K562 (cell line): Measurements from ENCODE around the gene MDP1. TPM values are rescaled to one million over a fixed set of nuclear protein-coding genes. Genes with fewer than 3 reads are reported as not detected.
A peak's percentile ranks its signal among the peaks of the same experiment; 100 is the strongest.

ENCODE experiments used
- ATAC-seq: fragments of 200-7000 bp; cut with Tn5 transposase; 3 replicates; pipeline ENCODE4 v1.9.1; 2020; ENCODE audit warnings: moderate library complexity
- BruUV-seq: library from RNA; stranded (reverse); fragments of 400-500 nt; replicated peaks from 2 replicates; lab custom pipeline; 2021; lab: Mats Ljungman, UMichigan
- CTCF ChIA-PET: fragments of 300-600 bp; formaldehyde crosslinking; extraction: SDS; loops from one replicate; lab custom pipeline; 2021; ENCODE audit warnings: low intra/inter-chr PET ratio; lab: Yijun Ruan, JAX
- POLR2A ChIA-PET: fragments of 300-600, 350-650 bp; sonication (Branson Sonifier 250); formaldehyde crosslinking; extraction: SDS; loops from one replicate; lab custom pipeline; 2021; ENCODE audit warnings: antibody characterized with exemption, inconsistent platforms; lab: Yijun Ruan, JAX
- DNase-seq, 4 experiments: peaks; one replicate each; pipeline versions ENCODE4 v3.0.0 to v3.0.0-alpha.2; 2011 to 2018; ENCODE audit warnings: low spot score in 3 of 4, mixed read lengths in 3 of 4; ENCODE audit errors: extremely low read depth in 1 of 4
- FAIRE-seq: peaks from 2 replicates; lab custom pipeline; 2011; peaks lifted over from hg19 to GRCh38; lab: Jason Lieb, UNC
- H2AFZ ChIP-seq: 2 replicates; pipeline ENCODE4 v1.6.0; 2011; ENCODE audit warnings: low read depth, low read length, control low read depth, inconsistent platforms
- H3K27ac ChIP-seq: fragments of 200-600 bp; 3 replicates; pipeline ENCODE4 v1.8.0; 2011; ENCODE audit warnings: low read depth, mild to moderate bottlenecking, control low read depth, inconsistent platforms, low read length, moderate library complexity, mixed read lengths; ENCODE audit errors: extremely low read depth
- H3K27me3 ChIP-seq, 2 experiments: fragments of 300-600 bp in 1 of 2; 2 replicates in 1 of 2; 3 replicates in 1 of 2; pipeline versions ENCODE4 v1.6.0 to v1.8.0; 2011; ENCODE audit warnings: inconsistent platforms in 2 of 2, low read length in 2 of 2, mild to moderate bottlenecking in 1 of 2, mixed read lengths in 1 of 2, moderate library complexity in 1 of 2; ENCODE audit not compliant: control insufficient read depth in 2 of 2, insufficient read depth in 2 of 2
- H3K36me3 ChIP-seq: fragments of 300-600 bp; 3 replicates; pipeline ENCODE4 v1.8.0; 2011; ENCODE audit warnings: mild to moderate bottlenecking, low read length, inconsistent platforms; ENCODE audit not compliant: control insufficient read depth, insufficient read depth
- H3K4me1 ChIP-seq, 2 experiments: fragments of 200-600 bp in 1 of 2; replicated peaks in 1 of 2; 2 replicates in 1 of 2; 3 replicates in 1 of 2; pipeline versions ENCODE4 v1.5.1 to v1.8.0; 2011; ENCODE audit warnings: inconsistent platforms in 2 of 2, low read length in 2 of 2, mild to moderate bottlenecking in 1 of 2, mixed read lengths in 1 of 2, moderate library complexity in 1 of 2; ENCODE audit not compliant: control insufficient read depth in 2 of 2, insufficient read depth in 2 of 2
- H3K4me2 ChIP-seq: 2 replicates; pipeline ENCODE4 v1.6.1; 2011; ENCODE audit warnings: low read length, control low read depth, inconsistent platforms, mixed read lengths; ENCODE audit not compliant: insufficient read depth
- H3K4me3 ChIP-seq: fragments of 200-600 bp; sonication (generic), shearing (Covaris generic); 2 replicates; pipeline ENCODE4 v1.5.1; 2016; ENCODE audit warnings: control low read depth, inconsistent platforms
- H3K79me2 ChIP-seq: fragments of 200-600 bp; 3 replicates; pipeline ENCODE4 v1.8.0; 2011; ENCODE audit warnings: low read length, inconsistent platforms; ENCODE audit not compliant: control insufficient read depth, insufficient read depth
- H3K9ac ChIP-seq, 2 experiments: 2 replicates each; pipeline versions ENCODE4 v1.6.0 to v1.6.1; 2011; ENCODE audit warnings: low read depth in 2 of 2, low read length in 2 of 2, control low read depth in 1 of 2, inconsistent platforms in 1 of 2, mild to moderate bottlenecking in 1 of 2, mixed read lengths in 1 of 2; ENCODE audit not compliant: insufficient read depth in 1 of 2
- H3K9me1 ChIP-seq: one replicate; pipeline ENCODE4 v1.6.0; 2011; ENCODE audit warnings: inconsistent platforms, mild to moderate bottlenecking, low read length, moderate library complexity; ENCODE audit not compliant: control insufficient read depth, insufficient read depth
- H3K9me3 ChIP-seq: replicated peaks from 2 replicates; pipeline ENCODE4 v1.5.1; 2011; ENCODE audit warnings: low read depth, low read length, inconsistent platforms; ENCODE audit not compliant: control insufficient read depth, insufficient read depth
- H4K20me1 ChIP-seq: replicated peaks from 2 replicates; pipeline ENCODE4 v1.6.1; 2011; ENCODE audit warnings: low read length, inconsistent platforms, mixed read lengths; ENCODE audit not compliant: control insufficient read depth, insufficient read depth
- CREB1 ChIP-seq, 2 experiments: sonication (generic) in 1 of 2; formaldehyde crosslinking in 1 of 2; IDR thresholded peaks; 2 replicates each; pipeline versions ENCODE4 v1.6.1 to v1.8.0; 2012 to 2022; ENCODE audit warnings: inconsistent platforms in 1 of 2, mild to moderate bottlenecking in 1 of 2, missing genetic modification reagents in 1 of 2, moderate library complexity in 1 of 2
- KDM4B ChIP-seq, 2 experiments: fragments of 450-650 bp in 1 of 2; sonication (generic) in 1 of 2; IDR thresholded peaks; 2 replicates each; pipeline ENCODE4 v1.6.1; 2016 to 2017; ENCODE audit warnings: borderline replicate concordance in 2 of 2, antibody characterized with exemption in 1 of 2, low read depth in 1 of 2, mild to moderate bottlenecking in 1 of 2
- PCBP1 ChIP-seq: fragments of 200-400 bp; formaldehyde crosslinking; IDR thresholded peaks from 2 replicates; pipeline ENCODE4 v1.6.1; 2018; ENCODE audit warnings: mild to moderate bottlenecking, low read depth, low read length; ENCODE audit not compliant: poor library complexity, severe bottlenecking
- RBM34 ChIP-seq: fragments of 200-400 bp; formaldehyde crosslinking; IDR thresholded peaks from 2 replicates; pipeline ENCODE4 v1.6.1; 2018; ENCODE audit warnings: low read length, borderline replicate concordance; ENCODE audit not compliant: insufficient read depth
- SAFB2 ChIP-seq: fragments of 200-400 bp; formaldehyde crosslinking; IDR thresholded peaks from 2 replicates; pipeline ENCODE4 v1.6.1; 2018; ENCODE audit warnings: borderline replicate concordance, low read length, low read depth, moderate library complexity; ENCODE audit not compliant: severe bottlenecking
- STAT5A ChIP-seq: IDR thresholded peaks from 2 replicates; pipeline ENCODE4 v1.6.1; 2012; ENCODE audit warnings: low read length, inconsistent platforms, borderline replicate concordance
- ZNF584 ChIP-seq: fragments of 200-800 bp; sonication (Bioruptor generic); IDR thresholded peaks from 2 replicates; pipeline ENCODE4 v1.6.1; 2016; ENCODE audit warnings: low read depth, mild to moderate bottlenecking, missing genetic modification characterization, missing compliant biosample characterization
- WGBS: fragments of 100-300 bp; shearing (Covaris generic); methylation state at CpG from one replicate; pipeline ENCODE4 v1.1.6; 2016; ENCODE audit warnings: low coverage, mixed read lengths; ENCODE audit not compliant: insufficient coverage; ENCODE audit errors: missing lambda C conversion rate; 5-methylcytosine and 5-hydroxymethylcytosine counted together
- in situ Hi-C: fragments of 300-500 bp; cut with MboI; formaldehyde crosslinking; loops from 4 replicates; pipeline ENCODE4 v1.15.0; 2018; ENCODE audit warnings: inconsistent platforms, mixed read lengths
- intact Hi-C: fragments of 100-400 bp; cut with micrococcal nuclease; formaldehyde crosslinking; loops from 2 replicates; pipeline ENCODE4 v1.14.2; 2022
- polyA plus RNA-seq, 8 experiments: library from polyadenylated mRNA; depleted of rRNA in 4 of 8; stranded (reverse) in 5 of 8; unstranded in 3 of 8; fragments of >200 nt; fragmentation: Nextera tagmentation in 2 of 8; fragmentation: Illumina TruSeq in 1 of 8; extraction: Ambion mirVana in 2 of 8; extraction: Trizol in 1 of 8; gene quantifications; 2 replicates each; pipeline versions ENCODE4 v1.2.1 to v1.2.3, GENCODE V29; 2011 to 2014; ENCODE audit warnings: inconsistent platforms in 1 of 8, missing spikeins in 1 of 8
- total RNA-seq, 7 experiments: library from RNA; depleted of rRNA in 6 of 7; stranded (reverse); fragments of >200 nt in 6 of 7; fragmentation: Illumina TruSeq in 2 of 7; extraction: Trizol in 2 of 7; gene quantifications; 2 replicates each; pipeline versions ENCODE4 v1.2.1 to v1.2.3, GENCODE V29; 2011 to 2021; ENCODE audit warnings: low replicate concordance in 1 of 7
- TF ChIP-seq, protein P1 (sequence below), 3 experiments: fragments of 200-800 bp in 1 of 3; fragments of 250-450 bp in 1 of 3; fragments of 450-650 bp in 1 of 3; sonication (Bioruptor Pico) in 1 of 3; sonication (Bioruptor generic) in 1 of 3; formaldehyde crosslinking in 1 of 3; IDR thresholded peaks; 2 replicates each; pipeline versions ENCODE4 v1.6.1 to v1.8.0; 2016 to 2022; ENCODE audit warnings: mild to moderate bottlenecking in 2 of 3, missing genetic modification characterization in 2 of 3, missing compliant biosample characterization in 1 of 3, moderate library complexity in 1 of 3
- TF ChIP-seq, protein P2 (sequence below): IDR thresholded peaks from 3 replicates; pipeline ENCODE4 v1.6.1; 2011; ENCODE audit warnings: borderline replicate concordance, mild to moderate bottlenecking; ENCODE audit not compliant: insufficient read length, insufficient read depth

The MDP1 gene
- total and polyA plus RNA-seq, 9 of the 15 experiments (the other 6 are each of a cell fraction or from before 2014, with no cell fraction given): 2.7 to 29.6 (median 11.0) TPM

GRCh38 chr14:24190416-24190815, 25.4 kb downstream of the MDP1 start:
- FAIRE-seq: no peak
- no TSS peak for BruUV-seq
- Histone ChIP-seq H2AFZ (no peak overlapping the region), H3K9ac (peak overlapping the region in 1 of 2 experiments; percentile 26; a peak in 1 of 4 replicates), H3K9me1 (peaks cover 3% of the 10 kb centered on the region), H3K4me2 (no peak overlapping the region), H3K9me3 (no peaks in the 10 kb centered on the region), H3K36me3 (peaks cover 56% of the 10 kb centered on the region; the same call in 2 of the 3 replicates), H3K4me3 (no peak overlapping the region), H3K27me3 (no peaks in the 10 kb centered on the region), H3K4me1 (peaks cover 6 to 28% of the 10 kb centered on the region in 2 experiments; a peak in 3 of 5 replicates), H3K27ac (no peak overlapping the region), H4K20me1 (peaks cover 9% of the 10 kb centered on the region; the same call in 1 of the 2 replicates), H3K79me2 (peaks cover 39% of the 10 kb centered on the region)
- CTCF ChIA-PET: no interaction called here
- 91% methylated on average over 10 of the region's 10 CpGs for WGBS
- in situ Hi-C loops: no loop called here
- TF ChIP-seq SAFB2: no peak
- TF ChIP-seq, protein P1, sequence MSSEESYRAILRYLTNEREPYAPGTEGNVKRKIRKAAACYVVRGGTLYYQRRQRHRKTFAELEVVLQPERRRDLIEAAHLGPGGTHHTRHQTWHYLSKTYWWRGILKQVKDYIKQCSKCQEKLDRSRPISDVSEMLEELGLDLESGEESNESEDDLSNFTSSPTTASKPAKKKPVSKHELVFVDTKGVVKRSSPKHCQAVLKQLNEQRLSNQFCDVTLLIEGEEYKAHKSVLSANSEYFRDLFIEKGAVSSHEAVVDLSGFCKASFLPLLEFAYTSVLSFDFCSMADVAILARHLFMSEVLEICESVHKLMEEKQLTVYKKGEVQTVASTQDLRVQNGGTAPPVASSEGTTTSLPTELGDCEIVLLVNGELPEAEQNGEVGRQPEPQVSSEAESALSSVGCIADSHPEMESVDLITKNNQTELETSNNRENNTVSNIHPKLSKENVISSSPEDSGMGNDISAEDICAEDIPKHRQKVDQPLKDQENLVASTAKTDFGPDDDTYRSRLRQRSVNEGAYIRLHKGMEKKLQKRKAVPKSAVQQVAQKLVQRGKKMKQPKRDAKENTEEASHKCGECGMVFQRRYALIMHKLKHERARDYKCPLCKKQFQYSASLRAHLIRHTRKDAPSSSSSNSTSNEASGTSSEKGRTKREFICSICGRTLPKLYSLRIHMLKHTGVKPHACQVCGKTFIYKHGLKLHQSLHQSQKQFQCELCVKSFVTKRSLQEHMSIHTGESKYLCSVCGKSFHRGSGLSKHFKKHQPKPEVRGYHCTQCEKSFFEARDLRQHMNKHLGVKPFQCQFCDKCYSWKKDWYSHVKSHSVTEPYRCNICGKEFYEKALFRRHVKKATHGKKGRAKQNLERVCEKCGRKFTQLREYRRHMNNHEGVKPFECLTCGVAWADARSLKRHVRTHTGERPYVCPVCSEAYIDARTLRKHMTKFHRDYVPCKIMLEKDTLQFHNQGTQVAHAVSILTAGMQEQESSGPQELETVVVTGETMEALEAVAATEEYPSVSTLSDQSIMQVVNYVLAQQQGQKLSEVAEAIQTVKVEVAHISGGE (CRISPR knock-in tag; IDR thresholded peaks at IDR 0.05): no peak
- no peak for TF ChIP-seq PCBP1
- TF ChIP-seq CREB1 (IDR thresholded peaks at IDR 0.05): no peak
- TF ChIP-seq CREB1 (CRISPR knock-in tag; IDR thresholded peaks at IDR 0.05): no peak
- no peak for TF ChIP-seq ZNF584 (CRISPR knock-in tag)
- no peak for TF ChIP-seq STAT5A
- TF ChIP-seq KDM4B (IDR thresholded peaks at IDR 0.05; ENCODE audit: borderline replicate concordance in 2 of 2, low read depth in 1 of 2): no peak
- TF ChIP-seq RBM34: no peak
- TF ChIP-seq, protein P2, sequence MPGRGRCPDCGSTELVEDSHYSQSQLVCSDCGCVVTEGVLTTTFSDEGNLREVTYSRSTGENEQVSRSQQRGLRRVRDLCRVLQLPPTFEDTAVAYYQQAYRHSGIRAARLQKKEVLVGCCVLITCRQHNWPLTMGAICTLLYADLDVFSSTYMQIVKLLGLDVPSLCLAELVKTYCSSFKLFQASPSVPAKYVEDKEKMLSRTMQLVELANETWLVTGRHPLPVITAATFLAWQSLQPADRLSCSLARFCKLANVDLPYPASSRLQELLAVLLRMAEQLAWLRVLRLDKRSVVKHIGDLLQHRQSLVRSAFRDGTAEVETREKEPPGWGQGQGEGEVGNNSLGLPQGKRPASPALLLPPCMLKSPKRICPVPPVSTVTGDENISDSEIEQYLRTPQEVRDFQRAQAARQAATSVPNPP: no peak
- intact Hi-C loops: no loop called here
- DNase-seq: no peak
- POLR2A ChIA-PET: interaction anchor here (1.0 kb wide), 1 partner anchor 11 kb away, joined by 3 read pairs; no protein-coding TSS in a partner anchor
- ATAC-seq: no peak
